Spleen (tissue), 11 donors: ENCODE data around the gene NCK2. TPM values are rescaled to one million over a fixed set of nuclear protein-coding genes. Genes with fewer than 3 reads are reported as not detected.

ENCODE experiments used
- DNase-seq: peaks from one replicate; pipeline ENCODE4 v3.0.0-alpha.2; 2020
- H3K27ac ChIP-seq, 8 donors: fragments of 200-600 bp; sonication (generic) in 7 of 8; 1 replicate in 4 of 8; 2 replicates in 4 of 8; pipeline versions ENCODE4 v1.5.0 to v1.8.0; 2016 to 2021; ENCODE audit warnings: inconsistent platforms in 4 of 8, mild to moderate bottlenecking in 4 of 8, moderate library complexity in 1 of 8
- H3K27me3 ChIP-seq, 7 donors: fragments of 200-600 bp; sonication (generic) in 6 of 7; replicated peaks in 1 of 7; 1 replicate in 4 of 7; 2 replicates in 3 of 7; pipeline versions ENCODE4 v1.5.0 to v1.8.0; 2016 to 2021; ENCODE audit warnings: inconsistent platforms in 3 of 7, mild to moderate bottlenecking in 1 of 7
- H3K36me3 ChIP-seq, 6 donors: fragments of 200-600 bp; sonication (generic) in 5 of 6; 1 replicate in 4 of 6; 2 replicates in 2 of 6; pipeline versions ENCODE4 v1.5.0 to v1.8.0; 2016 to 2021; ENCODE audit warnings: inconsistent platforms in 2 of 6
- H3K4me1 ChIP-seq, 6 donors: fragments of 200-600 bp; sonication (generic) in 5 of 6; 1 replicate in 3 of 6; 2 replicates in 3 of 6; pipeline versions ENCODE4 v1.5.0 to v1.8.0; 2016 to 2021; ENCODE audit warnings: inconsistent platforms in 3 of 6
- H3K4me3 ChIP-seq, 8 donors: fragments of 200-600 bp; sonication (generic) in 7 of 8; 1 replicate in 4 of 8; 2 replicates in 4 of 8; pipeline versions ENCODE4 v1.5.0 to v1.8.0; 2016 to 2021; ENCODE audit warnings: inconsistent platforms in 4 of 8, mild to moderate bottlenecking in 4 of 8, moderate library complexity in 2 of 8
- H3K9me3 ChIP-seq, 8 donors: fragments of 200-600 bp; sonication (generic) in 7 of 8; 1 replicate in 4 of 8; 2 replicates in 4 of 8; pipeline versions ENCODE4 v1.5.0 to v1.8.0; 2016 to 2021; ENCODE audit warnings: inconsistent platforms in 4 of 8
- POLR2A ChIP-seq, 3 donors: fragments of 450-650 bp; IDR thresholded peaks; one replicate each; pipeline ENCODE4 v1.5.1; 2017; ENCODE audit warnings: antibody characterized with exemption in 3 of 3, mild to moderate bottlenecking in 1 of 3
- POLR2AphosphoS5 ChIP-seq, 3 donors: sonication (generic); formaldehyde crosslinking; IDR thresholded peaks; one replicate each; pipeline ENCODE4 v1.5.1; 2017; ENCODE audit warnings: antibody characterized with exemption in 3 of 3
- WGBS, 5 donors: extraction: QIAGEN DNeasy Blood & Tissue Kit in 3 of 5; methylation state at CpG; one replicate each; pipeline versions ENCODE4 v1.1.5 to v1.1.7; 2013 to 2018; 5-methylcytosine and 5-hydroxymethylcytosine counted together
- intact Hi-C: fragments of 100-400 bp; cut with DNase I; formaldehyde crosslinking; loops from one replicate; pipeline ENCODE4 v1.15.0; 2023; ENCODE audit warnings: low total_unique reads
- polyA plus RNA-seq, 3 donors: library from polyadenylated mRNA; stranded (reverse); fragments of 200-250 nt; gene quantifications; one replicate each; pipeline ENCODE4 v1.2.1, GENCODE V29; 2013
- total RNA-seq, 7 donors: library from RNA; depleted of rRNA in 3 of 7; stranded (reverse); fragments of >200 nt in 3 of 7; fragmentation: NEBNext Ultra II Directional in 4 of 7; extraction: Animal tissue kit (Norgen Biotek cat#: 25700) in 4 of 7; gene quantifications; one replicate each; pipeline versions ENCODE4 v1.1.0 to v1.2.1, GENCODE V29; 2016 to 2021
- TF ChIP-seq, protein P1 (sequence below), 11 experiments: fragments of 200-600 bp in 7 of 11; fragments of 450-650 bp in 4 of 11; sonication (generic) in 4 of 11; IDR thresholded peaks in 8 of 11; conservative IDR thresholded peaks in 3 of 11; 1 replicate in 7 of 11; 2 replicates in 4 of 11; pipeline versions ENCODE4 v1.4.0 to v1.8.0; 2016 to 2021; ENCODE audit warnings: antibody characterized with exemption in 11 of 11, inconsistent platforms in 4 of 11, mild to moderate bottlenecking in 1 of 11
- donor health status: healthy with polysubstance abuse.
- donor health status: DM: no; HTN: no; CAD: no; lungs with moderate emphysema.
- donor health status: DM: no; HTN: no; CAD: no.
- donor health status: Bipolar disorder and iron deficiency.
- donor health status: healthy.
- donor health status: DM: no; HTN: no; CAD: no.
- donor health status: DM: yes; HTN: yes; CAD: no.

Gene NCK2
- total and polyA plus RNA-seq, 10 donors = 21.5 to 106 (median 62.6) TPM

DNA sequence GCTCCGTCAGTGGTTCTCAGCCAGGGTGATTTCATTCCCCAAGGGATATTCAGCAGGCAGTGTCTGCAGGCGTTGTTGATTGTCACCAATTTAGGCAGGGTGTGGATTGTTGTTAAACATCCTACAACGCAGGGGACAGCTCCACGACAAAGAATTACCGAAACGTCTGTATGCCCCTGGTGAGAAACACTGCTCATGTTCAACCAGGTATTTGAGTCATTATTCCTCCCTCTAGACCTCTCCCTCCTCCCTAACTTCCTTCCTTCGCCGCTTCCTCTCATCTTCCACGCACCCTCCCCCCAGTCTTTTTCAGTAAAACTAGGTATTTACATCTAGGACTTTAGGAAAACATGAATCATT is 50.8 kb downstream of the NCK2 start:
- TF ChIP-seq, protein P1, sequence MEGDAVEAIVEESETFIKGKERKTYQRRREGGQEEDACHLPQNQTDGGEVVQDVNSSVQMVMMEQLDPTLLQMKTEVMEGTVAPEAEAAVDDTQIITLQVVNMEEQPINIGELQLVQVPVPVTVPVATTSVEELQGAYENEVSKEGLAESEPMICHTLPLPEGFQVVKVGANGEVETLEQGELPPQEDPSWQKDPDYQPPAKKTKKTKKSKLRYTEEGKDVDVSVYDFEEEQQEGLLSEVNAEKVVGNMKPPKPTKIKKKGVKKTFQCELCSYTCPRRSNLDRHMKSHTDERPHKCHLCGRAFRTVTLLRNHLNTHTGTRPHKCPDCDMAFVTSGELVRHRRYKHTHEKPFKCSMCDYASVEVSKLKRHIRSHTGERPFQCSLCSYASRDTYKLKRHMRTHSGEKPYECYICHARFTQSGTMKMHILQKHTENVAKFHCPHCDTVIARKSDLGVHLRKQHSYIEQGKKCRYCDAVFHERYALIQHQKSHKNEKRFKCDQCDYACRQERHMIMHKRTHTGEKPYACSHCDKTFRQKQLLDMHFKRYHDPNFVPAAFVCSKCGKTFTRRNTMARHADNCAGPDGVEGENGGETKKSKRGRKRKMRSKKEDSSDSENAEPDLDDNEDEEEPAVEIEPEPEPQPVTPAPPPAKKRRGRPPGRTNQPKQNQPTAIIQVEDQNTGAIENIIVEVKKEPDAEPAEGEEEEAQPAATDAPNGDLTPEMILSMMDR (IDR thresholded peaks at IDR 0.05 in 8 of 11, conservative IDR thresholded peaks at IDR 0.05 in 3 of 11) = no peak
- TF ChIP-seq POLR2AphosphoS5 (IDR thresholded peaks at IDR 0.05) = no peak
- TF ChIP-seq POLR2A (IDR thresholded peaks at IDR 0.05) = no peak
- DNase-seq = no peak
- Histone ChIP-seq H3K27ac (peak overlapping the region; percentile 59 to 93 (median 90)), H3K27me3 (no peaks in the 10 kb centered on the region), H3K4me3 (peak overlapping the region in 2 of 8 donors; percentile 3 to 50), H3K9me3 (no peaks in the 10 kb centered on the region), H3K36me3 (no peaks in the 10 kb centered on the region), H3K4me1 (peaks cover 66 to 100% (median 98%) of the 10 kb centered on the region in 6 donors)
- 8 to 12% (median 9%) methylated on average over 9 of the region's 9 CpGs for WGBS, 5 donors
- intact Hi-C loops = no loop called here

DNA sequence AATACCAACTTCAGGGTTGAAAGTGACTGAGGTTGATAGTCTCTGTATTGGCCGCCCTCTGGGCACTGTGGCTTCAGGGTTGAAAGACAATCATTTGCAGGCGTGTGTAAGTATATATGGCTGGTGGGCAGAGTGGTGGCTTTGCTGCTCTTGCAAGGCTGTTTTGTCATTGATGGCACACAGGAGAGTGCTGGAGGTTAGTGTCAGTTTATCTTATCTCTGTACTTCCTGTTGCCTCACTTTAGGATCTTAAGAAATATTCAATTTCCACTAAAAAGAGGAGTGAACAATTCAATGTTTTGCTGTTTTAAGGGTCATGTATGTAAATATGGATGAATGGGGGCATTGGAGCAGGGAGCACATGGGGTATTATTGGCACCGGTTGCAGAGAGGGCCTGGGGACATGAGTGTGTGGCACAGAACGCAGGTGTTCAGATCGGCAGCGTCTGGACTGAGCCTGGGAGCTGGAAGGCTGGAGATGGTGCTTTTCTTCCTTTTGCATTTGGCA is 51.5 kb downstream of the NCK2 start:
- Histone ChIP-seq H3K36me3 (no peaks in the 10 kb centered on the region), H3K27ac (peak overlapping the region; percentile 59 to 93 (median 90)), H3K4me3 (peak overlapping the region in 4 of 8 donors; percentile 1 to 50 (median 4)), H3K9me3 (no peaks in the 10 kb centered on the region), H3K27me3 (no peaks in the 10 kb centered on the region), H3K4me1 (peaks cover 66 to 100% (median 98%) of the 10 kb centered on the region in 6 donors)
- TF ChIP-seq POLR2AphosphoS5 (IDR thresholded peaks at IDR 0.05) = peak in 2 of 3 donors; percentile 27 to 50
- no peak for TF ChIP-seq POLR2A (IDR thresholded peaks at IDR 0.05)
- TF ChIP-seq, protein P1 (IDR thresholded peaks at IDR 0.05 in 8 of 11, conservative IDR thresholded peaks at IDR 0.05 in 3 of 11) = no peak
- intact Hi-C loops = no loop called here
- no peak for DNase-seq
- 17 to 35% (median 21%) methylated on average over 6 of the region's 6 CpGs for WGBS, 5 donors

DNA sequence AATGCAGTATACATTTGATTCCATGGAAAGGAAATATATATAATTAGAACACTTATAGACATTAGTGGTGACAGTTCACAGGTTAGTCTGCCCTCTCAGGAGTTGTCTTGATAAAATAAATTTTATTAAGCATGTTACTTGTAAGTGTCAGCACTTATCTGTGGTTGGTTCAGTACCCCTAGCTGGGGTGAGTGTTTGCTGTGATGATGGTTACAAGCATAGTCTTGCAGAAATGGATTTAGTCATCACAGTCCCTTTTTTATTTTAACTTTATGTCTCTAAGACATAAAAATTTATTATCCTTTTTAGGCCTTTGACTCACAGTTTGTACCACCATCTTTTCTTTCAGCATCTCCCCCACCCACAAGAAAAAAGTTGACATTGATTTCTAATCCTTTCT is 52.1 kb downstream of the NCK2 start:
- TF ChIP-seq, protein P1 (IDR thresholded peaks at IDR 0.05 in 8 of 11, conservative IDR thresholded peaks at IDR 0.05 in 3 of 11) = no peak
- TF ChIP-seq POLR2AphosphoS5 (IDR thresholded peaks at IDR 0.05) (no peak), POLR2A (IDR thresholded peaks at IDR 0.05) (no peak)
- Histone ChIP-seq H3K36me3 (no peaks in the 10 kb centered on the region), H3K4me3 (peak overlapping the region in 4 of 8 donors; percentile 1 to 50 (median 4))

DNA sequence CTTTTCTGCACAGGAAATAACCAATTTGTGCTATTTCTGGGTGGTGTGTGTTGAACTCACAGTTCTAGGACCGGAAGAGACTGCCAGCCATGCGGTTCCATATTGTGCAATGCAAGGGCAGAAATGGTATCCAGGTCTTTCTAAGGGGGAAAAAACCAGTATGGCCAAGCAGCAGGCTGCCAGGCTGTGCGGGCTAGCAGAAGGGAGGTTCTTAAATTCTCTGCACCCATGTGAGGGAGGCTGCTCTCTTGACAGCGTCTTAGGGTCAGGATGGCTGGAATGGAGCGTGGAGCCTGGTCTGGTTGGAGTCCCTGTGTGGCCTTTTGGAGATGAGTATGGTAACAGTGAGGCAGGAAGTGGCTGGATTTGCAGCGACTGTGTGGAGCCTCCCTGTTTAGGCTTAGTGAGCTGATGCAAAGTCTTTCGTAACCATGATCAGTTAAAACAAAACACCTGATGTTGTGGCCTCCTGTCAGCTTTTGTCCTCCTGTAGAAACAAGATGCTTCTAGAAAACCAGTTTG is 52.6 kb downstream of the NCK2 start:
- WGBS, 5 donors = 15 to 23% (median 18%) methylated on average over 7 of the region's 7 CpGs
- Histone ChIP-seq H3K27ac (peak overlapping the region; percentile 59 to 93 (median 90)), H3K4me3 (peak overlapping the region in 3 of 8 donors; percentile 1 to 50 (median 3)), H3K4me1 (peaks cover 74 to 100% (median 98%) of the 10 kb centered on the region in 6 donors), H3K36me3 (no peaks in the 10 kb centered on the region), H3K9me3 (no peaks in the 10 kb centered on the region), H3K27me3 (no peaks in the 10 kb centered on the region)
- intact Hi-C loops = no loop called here
- no peak for DNase-seq
- peak in 2 of 3 donors; percentile 40 to 77 for TF ChIP-seq POLR2AphosphoS5 (IDR thresholded peaks at IDR 0.05)
- TF ChIP-seq, protein P1 (IDR thresholded peaks at IDR 0.05 in 8 of 11, conservative IDR thresholded peaks at IDR 0.05 in 3 of 11) = no peak
- TF ChIP-seq POLR2A (IDR thresholded peaks at IDR 0.05) = no peak

More for the DNA sequence above, 52.1 kb downstream of the NCK2 start:
- no peaks in the 10 kb centered on the region for H3K27me3 ChIP-seq
- peaks cover 68 to 100% (median 98%) of the 10 kb centered on the region in 6 donors for H3K4me1 ChIP-seq
- no peak for DNase-seq
- H3K27ac ChIP-seq = peak overlapping the region; percentile 59 to 93 (median 90)
- intact Hi-C loops = no loop called here
- H3K9me3 ChIP-seq = no peaks in the 10 kb centered on the region
